ENCODE measurements around the gene SYT7.
"Not testable (repeated sequence)": the region's sequence is repeated elsewhere in the genome, so short reads cannot be mapped to it uniquely, and the experiment has no call there.

The SYT7 gene

DNA sequence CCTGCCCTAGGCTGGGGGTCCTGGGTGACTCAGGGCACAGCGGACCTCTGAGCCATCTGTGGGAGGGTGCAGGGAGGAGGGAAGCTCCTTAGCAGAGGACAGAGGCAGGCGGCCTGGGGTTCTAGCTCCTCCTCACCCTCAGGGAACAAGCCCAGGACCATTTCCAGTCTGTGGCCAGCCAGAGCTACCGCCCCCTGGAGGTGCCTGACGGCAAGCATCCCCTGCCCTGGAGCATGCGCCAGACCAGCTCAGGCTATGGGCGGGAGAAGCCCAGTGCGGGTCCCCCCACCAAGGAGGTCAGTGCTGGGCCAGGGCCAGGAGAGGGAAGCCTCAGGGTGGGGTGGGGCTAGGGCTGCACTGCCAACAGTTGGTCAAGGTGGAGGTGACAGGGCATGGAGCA lies 98.4 kb downstream of the SYT7 start:
- in situ Hi-C loops (cut with HindIII; ENCODE audit: low sequenced_read_pairs): no loop called here

- in situ Hi-C loops (cut with HindIII; ENCODE audit: low sequenced_read_pairs): no loop called here
Measured at GRCh38 chr11:61481806-61482205, 99.1 kb downstream of the SYT7 start.

DNA sequence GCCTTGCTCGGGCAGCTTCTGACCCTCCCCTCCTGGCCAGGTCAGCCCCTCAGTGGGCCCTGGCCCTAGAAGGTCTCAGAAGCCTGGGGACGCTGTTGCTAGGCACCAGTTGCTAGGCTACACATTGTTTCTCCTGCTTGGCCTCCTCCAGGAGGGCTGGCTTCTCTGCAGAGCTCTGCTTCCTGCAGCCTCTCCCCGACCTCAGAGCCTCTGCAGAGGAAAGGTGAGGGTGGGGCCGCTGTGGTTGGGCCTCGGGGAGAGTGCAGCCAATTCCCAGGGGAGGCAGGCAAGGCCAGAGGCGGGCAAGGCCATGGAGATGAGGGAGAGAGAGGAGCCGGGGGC lies 99.9 kb downstream of the SYT7 start:
- in situ Hi-C loops (cut with HindIII; ENCODE audit: low sequenced_read_pairs): no loop called here

GRCh38 chr11:61480261-61480993 lies 100.4 kb downstream of the SYT7 start:
- in situ Hi-C loops (cut with HindIII; ENCODE audit: low sequenced_read_pairs): no loop called here

DNA sequence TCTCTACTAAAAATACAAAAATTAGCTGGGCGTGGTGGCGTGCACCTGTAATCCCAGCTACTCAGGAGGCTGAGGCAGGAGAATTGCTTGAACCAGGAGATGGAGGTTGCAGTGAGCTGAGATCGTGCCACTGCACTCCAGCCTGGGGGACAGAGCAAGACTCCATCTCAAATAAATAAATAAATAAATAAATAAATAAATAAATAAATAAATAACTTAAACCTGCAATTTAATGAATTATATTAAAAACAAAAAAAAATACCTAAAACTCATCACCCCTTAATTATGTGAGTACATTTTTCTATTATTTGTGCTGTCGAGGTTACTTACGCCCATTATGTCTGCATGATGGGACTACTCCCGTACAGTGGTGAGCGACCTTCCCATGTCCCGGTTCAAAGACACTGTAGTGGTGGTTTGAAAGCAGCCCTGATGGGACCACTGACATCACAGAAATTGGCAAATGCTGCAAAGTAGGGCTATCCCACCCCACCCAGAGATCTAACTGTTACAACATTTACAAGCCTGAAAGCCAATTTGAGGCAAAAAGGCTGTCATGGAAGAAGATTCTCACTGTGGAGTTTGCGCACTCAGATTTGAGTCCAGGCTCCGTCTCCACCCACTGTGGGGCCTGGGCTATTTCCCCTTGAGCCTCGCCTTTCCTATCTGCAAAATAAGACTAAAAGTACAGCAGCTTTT lies 101.4 kb downstream of the SYT7 start:
- in situ Hi-C loops (cut with HindIII; ENCODE audit: low sequenced_read_pairs): not testable (repeated sequence)

DNA sequence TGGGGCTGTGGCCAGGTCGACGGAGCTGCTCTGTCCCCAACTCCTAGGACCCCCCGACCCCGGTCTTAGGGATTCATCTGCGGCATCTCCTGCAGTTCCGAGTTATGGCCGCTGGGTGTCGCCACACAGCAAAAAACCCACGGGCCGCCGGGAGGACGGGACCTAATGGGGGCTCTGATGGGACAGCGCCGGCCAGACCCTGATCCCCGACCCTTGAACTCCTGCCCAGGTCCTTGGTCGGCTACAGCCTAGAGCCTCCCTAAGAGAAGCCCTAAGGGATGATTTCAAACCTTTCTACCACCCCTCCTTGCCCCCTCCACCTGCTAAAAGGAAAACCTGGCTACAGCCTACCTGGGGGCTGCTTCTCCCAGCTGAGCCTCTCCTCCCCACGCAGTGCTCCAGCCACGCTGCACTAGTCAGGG lies 103.1 kb downstream of the SYT7 start:
- in situ Hi-C loops (cut with HindIII; ENCODE audit: low sequenced_read_pairs): no loop called here

DNA sequence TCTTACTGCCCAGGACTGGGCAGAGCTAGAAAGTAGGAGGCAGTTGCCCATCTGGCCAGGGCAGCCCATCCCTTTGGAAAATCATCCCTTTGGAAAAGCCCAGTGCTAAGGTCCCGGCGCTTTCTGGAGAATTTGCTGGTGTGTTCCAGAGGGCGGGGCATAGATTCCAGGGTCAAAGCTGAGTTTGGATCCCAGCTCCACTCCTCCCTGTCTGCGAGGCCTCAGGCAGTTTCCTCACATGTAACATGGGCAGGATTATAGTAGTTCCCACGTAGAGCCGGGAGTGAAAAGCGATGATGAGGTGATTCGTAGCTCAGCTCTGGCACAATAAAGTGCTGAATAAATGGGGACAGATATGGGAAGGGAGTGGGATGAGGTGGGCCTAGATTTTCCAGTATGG lies 103.8 kb downstream of the SYT7 start:
- in situ Hi-C loops (cut with HindIII; ENCODE audit: low sequenced_read_pairs): no loop called here

- in situ Hi-C loops (cut with HindIII; ENCODE audit: low sequenced_read_pairs): no loop called here
Measured at GRCh38 chr11:61476371-61476770, 104.5 kb downstream of the SYT7 start.

GRCh38 chr11:61475433-61475832 lies 105.4 kb downstream of the SYT7 start:
- in situ Hi-C loops (cut with HindIII; ENCODE audit: low sequenced_read_pairs): no loop called here

DNA sequence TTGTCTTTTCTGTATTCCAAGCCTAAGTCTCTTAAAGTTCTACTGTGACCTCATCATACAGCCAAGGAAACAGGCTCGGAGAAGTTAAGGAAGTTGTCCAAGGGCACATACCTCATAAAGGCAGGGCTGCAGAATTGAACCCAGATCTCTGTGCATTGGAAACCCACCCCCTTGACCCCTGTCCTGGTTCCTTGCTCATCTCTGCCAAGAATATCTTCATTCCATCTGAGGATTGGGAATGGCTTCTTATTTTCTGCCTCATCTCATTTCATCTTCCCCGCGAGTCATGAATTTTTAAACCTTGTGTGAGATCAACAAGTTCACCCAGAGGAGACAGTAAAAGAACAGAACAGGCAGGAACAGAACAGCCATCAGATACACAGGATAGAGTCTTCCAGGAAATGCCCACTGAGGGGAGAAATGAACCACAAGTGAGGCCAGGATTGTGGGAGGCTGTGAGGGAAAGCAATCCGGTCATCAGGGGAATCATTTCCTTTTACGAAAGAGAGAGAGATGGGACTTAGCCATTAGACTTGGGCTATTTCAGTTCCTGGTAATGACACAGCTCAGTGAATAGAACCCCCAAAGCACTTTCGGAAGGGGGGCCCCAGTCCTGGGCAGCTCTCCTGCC lies 106.7 kb downstream of the SYT7 start:
- in situ Hi-C loops (cut with HindIII; ENCODE audit: low sequenced_read_pairs): no loop called here

DNA sequence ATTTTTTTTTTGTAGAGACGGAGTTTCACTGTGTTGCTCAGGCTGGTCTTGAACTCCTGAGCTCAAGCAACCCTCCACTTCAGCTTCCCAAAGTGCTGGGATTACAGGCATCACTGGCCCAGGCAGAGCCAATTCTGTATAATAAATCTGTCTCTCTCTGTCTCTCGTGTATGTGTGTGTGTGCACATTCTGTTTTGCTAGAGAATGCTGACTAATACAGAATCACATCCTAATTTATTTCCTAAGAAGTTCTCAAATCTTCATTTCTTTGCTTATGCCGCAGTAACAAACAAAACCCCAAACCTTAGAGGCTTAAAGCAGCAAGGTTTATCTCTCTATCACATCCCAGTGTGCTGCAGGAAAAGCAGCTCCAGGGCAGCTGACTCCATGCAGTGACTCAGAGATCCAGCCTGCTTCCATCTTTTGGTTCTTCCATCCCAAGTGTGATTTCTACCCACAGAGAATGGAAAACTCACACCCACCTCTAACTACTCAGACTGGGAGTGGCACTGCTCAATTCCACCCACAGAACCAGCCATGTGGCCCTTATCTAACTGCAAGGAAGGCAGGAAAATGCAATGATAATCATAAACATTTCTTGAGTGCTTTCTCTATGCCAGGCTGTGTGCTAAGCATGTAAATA lies 107.4 kb downstream of the SYT7 start:
- in situ Hi-C loops (cut with HindIII; ENCODE audit: low sequenced_read_pairs): no loop called here

DNA sequence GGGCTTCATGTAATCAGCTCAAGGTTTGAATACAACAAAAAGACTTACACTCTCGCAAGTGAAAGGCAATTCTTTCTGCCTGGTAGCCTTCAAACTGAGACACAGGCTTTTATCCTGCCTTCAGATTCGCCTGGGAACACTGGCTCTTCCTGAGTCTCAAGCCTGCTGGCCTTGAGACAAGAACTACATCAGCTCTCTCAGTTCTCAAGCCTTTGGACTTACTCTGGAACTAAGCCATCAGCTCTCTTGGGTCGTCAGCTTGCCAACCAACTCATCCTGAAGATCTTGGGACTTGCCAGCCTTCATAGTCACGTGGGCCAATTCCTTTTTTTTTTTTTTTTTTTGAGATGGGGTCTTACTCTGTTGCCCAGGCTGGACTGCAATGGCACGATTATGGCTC lies 108.0 kb downstream of the SYT7 start:
- in situ Hi-C loops (cut with HindIII; ENCODE audit: low sequenced_read_pairs): no loop called here

GRCh38 chr11:61472282-61472681 lies 108.6 kb downstream of the SYT7 start:
- in situ Hi-C loops (cut with HindIII; ENCODE audit: low sequenced_read_pairs): no loop called here

- in situ Hi-C loops (cut with HindIII; ENCODE audit: low sequenced_read_pairs): no loop called here
Measured at GRCh38 chr11:61468002-61468401, 112.9 kb downstream of the SYT7 start.

DNA sequence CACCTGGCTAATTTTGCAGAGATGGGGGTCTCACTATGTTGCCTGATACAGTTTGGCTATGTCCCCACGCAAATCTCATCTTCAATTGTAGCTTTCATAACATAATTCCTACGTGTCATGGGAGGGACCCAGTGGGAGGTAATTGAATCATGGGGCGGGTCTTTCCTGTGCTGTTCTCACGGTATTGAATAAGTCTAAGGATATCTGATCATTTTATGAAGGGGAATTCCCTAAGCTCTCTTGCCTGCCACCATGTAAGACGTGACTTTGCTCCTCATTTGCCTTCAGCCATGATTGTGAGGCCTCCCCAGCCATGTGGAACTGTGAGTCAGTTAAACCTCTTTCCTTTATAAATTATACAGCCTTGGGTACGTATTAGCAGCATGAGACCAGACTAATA lies 113.3 kb downstream of the SYT7 start:
- in situ Hi-C loops (cut with HindIII; ENCODE audit: low sequenced_read_pairs): not testable (repeated sequence)

Measured in DLD1 (cell line).